Islet of Langerhans (tissue), 1 donor: ENCODE data around the gene BMX.

Experiments
- FAIRE-seq: peaks from one replicate; lab custom pipeline; 2011; peaks lifted over from hg19 to GRCh38; lab: Jason Lieb, UNC

Gene BMX

GRCh38 chrX:15509845-15510244 is 9.2 kb downstream of the BMX start:
- no peak for FAIRE-seq

GRCh38 chrX:15511563-15511962 is 11.0 kb downstream of the BMX start:
- no peak for FAIRE-seq

DNA sequence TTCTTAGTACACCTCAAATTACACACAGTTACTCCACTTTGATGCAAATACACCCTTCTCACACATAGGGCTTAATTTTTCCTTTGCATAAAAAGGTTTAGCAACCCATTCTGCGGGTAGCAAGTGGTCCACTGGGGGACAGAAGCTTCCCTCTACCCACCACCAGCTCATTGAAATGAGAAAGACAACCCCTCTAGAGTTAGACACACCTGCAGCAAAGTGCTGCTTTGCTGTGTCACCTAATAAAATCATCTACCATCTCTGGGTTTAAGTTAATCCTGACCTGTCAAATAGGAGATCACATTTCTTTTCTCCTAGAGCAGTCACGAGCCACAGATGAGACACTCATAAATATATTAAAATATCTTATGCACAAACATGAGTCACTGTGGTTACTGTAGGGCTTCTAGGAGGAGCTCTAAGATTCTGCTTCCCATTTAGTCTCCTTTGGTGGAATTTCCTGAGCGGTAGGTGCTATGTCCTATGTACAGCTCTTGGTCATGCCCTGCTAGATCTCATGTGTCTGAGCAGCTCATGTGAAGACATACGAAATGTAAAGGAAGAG is 11.9 kb downstream of the BMX start:
- FAIRE-seq: no peak

DNA sequence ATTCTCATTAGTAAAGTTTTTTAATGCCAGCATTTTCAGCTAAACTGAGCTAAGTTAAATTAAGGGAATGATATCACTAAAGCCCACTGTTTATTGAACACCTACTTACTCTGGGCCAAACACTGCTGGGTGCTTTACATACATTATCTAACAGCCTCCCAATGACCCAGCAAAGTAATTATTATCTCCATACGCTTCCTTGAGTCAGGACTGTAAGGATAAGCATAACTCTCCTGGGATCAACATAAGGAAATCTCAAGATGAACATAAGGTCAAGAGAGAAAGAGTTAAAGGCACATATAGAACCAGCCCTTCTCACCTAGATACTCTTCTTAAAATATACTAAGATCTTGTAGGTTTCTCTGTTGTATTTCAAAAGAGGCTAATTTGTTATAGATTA is 13.7 kb downstream of the BMX start:
- no peak for FAIRE-seq

GRCh38 chrX:15515931-15516330 is 15.3 kb downstream of the BMX start:
- FAIRE-seq: no peak

DNA sequence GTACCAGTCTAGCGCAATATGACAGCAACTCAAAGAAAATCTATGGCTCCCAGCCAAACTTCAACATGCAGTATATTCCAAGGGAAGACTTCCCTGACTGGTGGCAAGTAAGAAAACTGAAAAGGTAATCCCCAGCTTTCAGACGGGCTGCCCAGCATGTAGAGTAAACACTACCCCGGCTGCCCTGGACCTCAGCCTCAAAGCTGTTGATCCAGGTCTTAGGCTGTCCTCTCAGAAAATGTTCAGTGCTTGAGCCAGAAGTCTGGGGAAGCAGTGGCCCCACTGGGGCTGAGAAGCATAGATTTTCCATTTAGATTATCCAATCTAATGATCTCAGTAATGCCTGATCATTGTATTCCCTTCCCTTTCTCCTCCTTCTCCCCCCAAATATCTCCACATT is 21.9 kb downstream of the BMX start:
- FAIRE-seq: no peak

DNA sequence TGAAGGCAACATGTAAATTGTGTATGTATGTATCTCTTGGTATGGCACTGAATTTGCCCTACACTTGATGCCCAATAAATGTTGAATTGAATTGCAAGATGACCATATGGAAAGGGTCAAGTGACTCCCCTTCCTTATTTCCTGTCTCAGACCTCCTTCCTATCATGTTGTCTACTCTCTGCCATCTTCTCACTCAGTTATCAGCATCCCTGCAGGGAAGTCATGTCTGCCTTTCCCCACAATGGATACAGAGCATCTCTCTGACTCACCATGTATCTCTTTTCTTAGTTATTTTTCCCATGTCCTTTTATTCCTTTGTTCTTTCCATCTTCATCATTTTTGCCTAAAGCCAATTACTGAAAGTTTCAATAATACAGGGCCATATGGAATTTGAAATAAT is 22.5 kb downstream of the BMX start:
- FAIRE-seq: no peak

DNA sequence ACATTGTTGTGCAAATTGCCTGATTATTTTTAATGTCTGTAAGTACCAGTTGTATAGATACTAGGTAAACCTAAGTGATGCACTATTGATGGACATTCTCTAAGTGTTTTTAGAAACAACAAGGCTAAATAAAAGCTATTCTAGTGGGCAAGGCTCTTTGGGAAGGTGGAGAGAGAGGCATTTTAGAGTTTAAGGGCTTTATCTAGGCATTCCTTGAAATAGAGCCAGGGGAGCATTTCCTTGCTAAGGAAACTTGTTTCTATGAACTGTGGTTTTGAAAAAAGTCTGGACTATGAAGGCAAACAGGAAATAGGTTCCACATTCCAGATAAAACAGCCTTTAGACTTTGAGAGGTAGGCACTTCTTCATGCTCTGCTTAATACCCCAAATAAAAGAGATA is 23.8 kb downstream of the BMX start:
- FAIRE-seq: peak; percentile 76

DNA sequence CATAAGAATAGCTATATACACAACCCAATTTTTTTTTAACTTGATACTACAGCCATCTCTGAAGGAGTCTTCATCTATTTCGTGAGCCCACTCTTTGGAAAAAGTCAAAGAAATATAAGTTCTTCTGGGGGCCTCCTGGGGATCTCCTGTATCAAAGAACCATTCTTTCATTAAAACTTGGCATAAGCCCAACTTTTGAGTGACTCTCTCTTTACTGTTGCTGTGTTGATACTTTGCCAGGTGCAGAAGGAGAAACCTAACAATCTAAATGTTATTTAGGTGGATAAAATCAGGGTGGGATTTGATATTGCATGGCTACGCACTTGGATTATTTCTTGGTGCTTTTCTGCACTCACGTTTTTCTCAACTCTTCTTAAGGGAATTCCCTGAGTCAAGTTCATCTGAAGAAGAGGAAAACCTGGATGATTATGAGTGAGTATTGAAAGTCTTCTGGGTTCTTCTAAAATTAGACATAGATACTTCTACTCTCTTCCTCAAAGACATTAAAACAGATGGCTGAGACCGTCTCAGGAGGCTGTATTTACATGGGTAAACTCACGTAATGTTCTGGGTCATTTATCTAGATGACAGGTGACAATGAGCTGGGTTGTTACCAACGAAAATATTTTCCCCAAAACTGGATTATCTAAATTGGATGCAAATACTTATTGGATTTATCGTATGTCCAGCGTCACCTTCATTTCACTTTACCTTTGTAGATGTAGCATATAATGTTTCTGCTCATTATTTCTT is 25.2 kb downstream of the BMX start:
- no peak for FAIRE-seq

GRCh38 chrX:15529165-15529564 is 28.6 kb downstream of the BMX start:
- FAIRE-seq: no peak

DNA sequence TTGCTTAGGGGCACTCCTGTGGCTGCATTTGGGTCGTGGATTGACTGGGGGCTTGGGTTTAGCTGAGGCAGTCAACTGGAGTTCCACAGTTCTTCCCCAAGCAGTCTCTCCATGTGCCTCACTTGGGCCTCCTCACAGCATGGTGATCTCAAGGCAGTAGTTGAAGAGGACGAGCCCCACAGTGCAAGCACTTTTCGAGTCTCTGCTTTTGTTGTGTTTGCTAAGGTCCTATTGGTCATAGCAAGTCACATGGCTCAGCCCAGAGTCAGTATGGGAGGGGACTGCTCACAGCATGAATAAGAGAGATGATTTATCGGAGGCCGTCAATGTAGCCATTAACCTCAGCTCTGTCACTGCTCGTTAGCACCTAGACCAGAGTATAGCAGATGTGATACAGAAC is 29.7 kb downstream of the BMX start:
- no peak for FAIRE-seq

GRCh38 chrX:15546745-15547144 is 46.1 kb downstream of the BMX start:
- FAIRE-seq: no peak

- no peak for FAIRE-seq
These were observed 46.7 kb downstream of the BMX start for GRCh38 chrX:15547356-15547755.

- no peak for FAIRE-seq
These were observed 48.8 kb downstream of the BMX start for GRCh38 chrX:15549189-15550012.

GRCh38 chrX:15559227-15559626 is 58.6 kb downstream of the BMX start:
- FAIRE-seq: no peak

DNA sequence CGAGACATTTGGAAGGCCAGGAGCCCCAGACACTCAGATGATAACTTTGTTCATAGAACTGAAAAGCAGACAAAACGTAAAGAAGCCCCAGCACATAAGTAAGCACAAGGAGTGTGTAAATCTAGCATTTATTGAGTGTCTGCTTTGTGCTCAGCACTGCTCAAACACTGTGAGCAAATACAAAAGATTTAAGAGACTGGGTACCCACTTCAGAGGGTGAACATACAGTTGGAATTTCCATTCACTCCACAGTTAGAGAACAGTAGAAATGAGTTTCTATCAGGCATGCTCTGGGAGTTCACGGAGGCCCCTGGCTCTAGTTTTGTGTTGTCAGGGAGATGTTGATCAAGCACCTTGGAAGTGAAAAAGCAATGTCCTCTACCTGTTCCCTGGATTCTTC is 60.3 kb downstream of the BMX start:
- FAIRE-seq: no peak

DNA sequence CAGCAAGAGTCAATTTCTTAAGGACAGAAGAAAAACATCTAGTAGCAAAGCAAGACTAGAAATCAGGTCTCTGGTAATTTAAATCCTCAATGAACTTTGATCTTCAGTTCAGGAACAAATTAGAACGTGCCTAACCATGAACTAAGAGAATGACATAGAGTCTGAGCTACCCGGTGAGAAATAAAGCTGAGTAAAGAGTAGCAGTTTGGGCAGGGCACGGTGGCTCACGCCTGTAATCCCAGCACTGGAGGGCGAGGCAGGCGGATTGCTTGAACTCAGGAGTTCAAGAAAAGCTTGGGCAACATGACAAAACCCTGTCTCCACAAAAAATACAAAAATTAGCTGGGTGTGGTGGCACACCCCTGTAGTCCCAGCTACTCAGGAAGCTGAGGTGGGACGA is 62.4 kb downstream of the BMX start:
- FAIRE-seq: no peak

GRCh38 chrX:15564981-15565579 is 64.5 kb downstream of the BMX start:
- peak; percentile 93 for FAIRE-seq

GRCh38 chrX:15566244-15566643 is 65.6 kb downstream of the BMX start:
- FAIRE-seq: no peak

DNA sequence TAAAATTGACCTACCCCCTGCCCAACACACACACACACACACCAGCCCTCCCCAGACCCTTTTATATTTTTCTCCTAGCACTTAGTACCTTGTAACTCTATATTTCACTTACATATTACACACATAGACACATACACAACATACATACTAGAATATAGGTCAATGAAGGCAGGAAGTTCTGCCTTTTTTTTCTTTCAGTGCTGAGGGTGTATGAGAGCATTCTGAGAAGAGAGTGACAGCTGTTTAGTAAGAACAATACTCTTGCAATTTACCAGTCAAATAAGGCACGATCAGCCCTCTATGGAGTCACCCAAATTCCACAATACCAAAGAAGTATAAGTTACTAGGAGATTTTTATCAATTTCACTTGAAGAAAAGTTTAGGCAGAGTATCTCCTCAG is 66.7 kb downstream of the BMX start:
- FAIRE-seq: no peak

GRCh38 chrX:15567886-15568616 is 67.4 kb downstream of the BMX start:
- FAIRE-seq: peak; percentile 99

DNA sequence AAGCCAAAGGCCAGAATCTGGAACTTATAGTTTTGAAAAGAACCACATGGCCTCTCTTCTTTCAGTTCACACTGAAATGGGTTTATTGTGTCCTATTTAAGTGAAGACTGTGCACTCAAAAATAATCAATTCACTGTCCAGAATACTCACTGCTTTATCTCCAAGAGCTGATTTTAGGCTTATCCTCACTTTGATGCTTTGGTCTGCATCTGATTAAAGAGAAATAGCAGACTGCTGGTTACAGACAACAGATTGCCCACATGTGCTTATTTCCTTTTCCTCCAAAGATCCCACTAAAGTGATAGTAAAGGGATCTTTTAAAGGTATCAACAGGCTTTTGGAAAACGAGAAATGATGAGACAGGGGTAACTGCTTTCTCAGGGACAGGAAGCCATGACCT is 69.5 kb downstream of the BMX start:
- no peak for FAIRE-seq
